Kidney capillary endothelial cell (primary cell): ENCODE measurements around the gene NCOA3.
A peak's percentile ranks its signal among the peaks of the same experiment; 100 is the strongest.
"Not testable (repeated sequence)": the region's sequence is repeated elsewhere in the genome, so short reads cannot be mapped to it uniquely, and the experiment has no call there.

ENCODE experiments used
- DNase-seq: peaks from one replicate; pipeline ENCODE4 v3.0.0-alpha.2; 2018; ENCODE audit warnings: low spot score

Gene NCOA3

GRCh38 chr20:47468290-47469050 is 33.2 kb upstream of the NCOA3 start:
- no peak for DNase-seq

- no peak for DNase-seq
Measured at GRCh38 chr20:47475419-47476044, 26.2 kb upstream of the NCOA3 start.

DNA sequence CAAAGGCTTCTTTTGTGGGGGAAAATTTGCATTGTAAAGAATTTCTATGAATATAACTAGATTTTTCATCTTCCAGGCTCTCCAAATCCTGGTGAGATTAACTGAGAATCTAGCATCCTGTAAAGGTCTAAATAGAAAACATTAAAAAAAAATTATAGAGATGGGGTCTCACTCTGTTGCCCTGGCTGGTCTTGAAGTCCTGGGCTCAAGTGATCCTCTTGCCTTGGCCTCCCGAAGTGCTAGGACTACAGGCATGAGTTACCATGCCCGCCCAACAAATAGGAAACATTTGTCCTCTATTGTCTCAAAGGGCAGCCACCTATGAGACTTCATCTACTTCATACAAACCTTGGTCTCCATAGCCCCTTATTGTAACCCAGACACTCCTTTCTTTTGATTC is 25.2 kb upstream of the NCOA3 start:
- no peak for DNase-seq

DNA sequence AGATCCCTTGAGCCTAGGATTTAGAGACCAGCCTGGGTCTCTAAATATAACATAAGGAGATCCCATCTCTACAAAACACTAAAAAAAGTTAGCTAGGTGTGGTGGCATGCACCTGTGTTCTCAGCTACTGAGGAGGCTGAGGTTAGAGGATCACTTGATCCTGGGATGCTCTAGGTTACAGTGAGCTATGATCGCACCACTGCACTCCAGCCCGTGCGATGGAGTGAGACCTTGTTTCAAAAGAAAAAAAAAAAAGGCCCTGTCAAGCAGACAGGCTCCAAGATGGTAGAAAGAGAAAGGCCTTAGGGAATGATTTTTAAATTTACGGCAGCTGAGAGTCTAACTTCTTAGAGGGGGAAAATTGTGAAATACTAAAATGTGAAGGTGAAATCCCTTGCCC is 22.6 kb upstream of the NCOA3 start:
- no peak for DNase-seq

- DNase-seq = no peak
Measured at GRCh38 chr20:47479506-47479905, 22.2 kb upstream of the NCOA3 start.

DNA sequence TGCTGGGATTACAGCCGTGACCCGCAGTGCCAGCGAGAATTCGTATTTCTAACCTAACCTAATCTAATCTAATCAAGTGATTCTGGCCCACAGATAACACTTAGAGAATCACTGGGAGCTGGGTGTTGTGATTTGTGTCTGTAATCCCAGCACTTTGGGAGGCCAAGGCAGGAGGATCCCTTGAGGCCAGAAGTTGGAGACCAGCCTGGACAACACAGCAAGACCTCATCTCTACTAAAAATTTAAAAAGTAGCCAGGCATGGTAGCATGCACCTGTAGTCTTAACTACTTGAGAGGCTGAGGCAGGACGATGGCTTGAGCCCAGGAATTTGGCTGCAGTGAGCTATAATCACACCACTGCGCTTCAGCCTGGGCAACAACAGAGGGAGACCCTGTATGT is 21.4 kb upstream of the NCOA3 start:
- no peak for DNase-seq

GRCh38 chr20:47480705-47481104 is 21.0 kb upstream of the NCOA3 start:
- no peak for DNase-seq

- no peak for DNase-seq
Measured at GRCh38 chr20:47481330-47482216, 20.1 kb upstream of the NCOA3 start.

- DNase-seq = no peak
Measured at GRCh38 chr20:47482705-47483104, 19.0 kb upstream of the NCOA3 start.

DNA sequence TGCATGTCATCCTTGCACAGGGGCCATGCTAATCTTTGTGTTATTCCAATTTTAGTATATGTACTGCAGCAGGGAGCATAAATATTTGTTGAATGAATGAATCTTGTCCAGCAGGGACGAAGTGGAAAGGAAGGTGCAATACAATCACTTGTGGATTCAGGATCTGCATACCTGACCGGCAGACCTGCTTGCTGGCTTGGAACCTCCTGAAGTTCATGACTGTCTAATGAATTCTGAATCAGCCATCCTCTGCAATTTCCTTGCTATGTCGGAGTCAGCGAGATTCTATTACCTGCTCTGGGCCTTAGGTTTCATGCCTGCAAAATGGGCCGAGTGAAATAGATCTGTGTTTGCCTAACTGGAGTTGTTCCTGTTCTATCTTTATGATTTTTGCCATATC is 17.4 kb upstream of the NCOA3 start:
- no peak for DNase-seq

GRCh38 chr20:47487175-47487917 is 14.3 kb upstream of the NCOA3 start:
- DNase-seq = no peak

DNA sequence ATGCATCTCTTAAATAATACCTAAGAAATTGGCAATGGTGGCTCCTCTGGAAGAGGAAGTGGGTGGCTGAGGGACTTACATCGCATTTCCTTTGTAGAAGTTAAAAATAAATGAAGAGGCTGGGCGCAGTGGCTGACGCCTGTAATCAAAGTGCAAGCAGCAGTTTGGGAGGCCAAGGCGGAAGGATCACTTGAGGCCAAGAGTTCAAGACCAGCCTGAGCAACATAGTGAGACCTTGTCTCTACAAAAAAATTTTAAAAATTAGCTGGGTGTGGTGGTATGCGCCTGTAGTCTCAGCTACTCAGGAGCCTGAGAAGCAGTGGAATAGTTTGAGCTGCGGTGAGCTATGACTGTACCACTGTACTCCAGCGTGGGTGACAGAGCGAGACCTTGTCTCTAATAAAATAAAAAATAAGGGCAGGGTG is 12.2 kb upstream of the NCOA3 start:
- DNase-seq = peak; percentile 8

DNA sequence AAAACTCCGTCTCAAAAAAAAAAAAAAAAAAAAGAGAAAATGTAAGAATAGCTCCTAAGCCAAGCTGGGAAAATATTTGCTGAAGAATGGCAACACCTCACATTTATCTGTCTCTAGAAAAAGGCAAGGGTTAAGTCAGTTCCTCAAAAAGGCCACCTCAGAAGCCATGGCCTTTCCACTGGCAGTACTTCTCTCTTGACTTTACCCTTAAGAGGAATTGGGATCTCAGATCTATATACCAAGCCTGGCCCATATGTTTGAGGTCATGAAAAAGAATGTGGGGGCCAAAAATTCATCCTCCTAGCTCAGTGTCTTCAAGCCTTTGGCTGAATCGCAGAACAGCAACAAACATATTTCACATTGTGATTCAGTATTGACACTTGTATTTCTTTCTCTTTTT is 10.9 kb upstream of the NCOA3 start:
- DNase-seq = no peak

- DNase-seq = no peak
Measured at GRCh38 chr20:47492284-47492683, 9.4 kb upstream of the NCOA3 start.

GRCh38 chr20:47493175-47493962 is 8.3 kb upstream of the NCOA3 start:
- DNase-seq = no peak

DNA sequence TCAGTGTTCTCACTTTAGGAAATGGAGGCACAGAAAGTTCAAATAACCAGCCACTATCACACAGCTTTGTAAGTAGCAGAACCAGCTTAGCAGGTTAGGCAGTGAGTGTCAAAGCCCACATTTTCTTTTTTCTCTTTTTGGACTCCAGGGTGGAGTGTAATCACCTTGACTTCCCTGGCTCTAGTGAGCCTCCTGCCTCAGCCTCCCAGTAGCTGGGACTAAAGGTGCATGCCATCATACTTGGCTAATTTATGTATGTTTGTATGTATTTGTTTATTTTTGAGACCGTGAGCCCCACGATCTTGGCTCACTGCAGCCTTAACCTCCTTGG is 7.8 kb upstream of the NCOA3 start:
- DNase-seq = no peak

GRCh38 chr20:47494606-47495005 is 7.1 kb upstream of the NCOA3 start:
- not testable (repeated sequence) for DNase-seq

- DNase-seq = no peak
Measured at GRCh38 chr20:47496118-47496517, 5.6 kb upstream of the NCOA3 start.

DNA sequence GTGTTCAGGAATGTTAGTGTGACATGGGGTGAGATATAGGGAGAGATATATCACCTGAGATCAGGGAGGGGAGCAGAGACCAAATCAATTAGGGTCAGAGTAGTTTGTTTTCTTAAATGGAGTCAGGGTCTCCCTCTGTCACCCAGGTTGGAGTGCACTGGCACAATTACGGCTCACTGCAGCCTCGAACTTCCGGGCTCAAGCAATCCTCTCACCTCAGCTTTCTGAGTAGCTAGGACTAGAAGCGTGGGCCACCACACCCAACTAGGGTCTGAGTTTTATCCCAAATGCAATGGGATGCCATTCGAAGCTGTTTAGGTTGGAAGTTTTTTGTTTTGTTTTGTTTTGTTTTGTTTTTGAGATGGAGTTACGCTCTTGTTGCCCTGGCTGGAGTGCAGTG is 3.1 kb upstream of the NCOA3 start:
- no peak for DNase-seq

- DNase-seq = no peak
Measured at GRCh38 chr20:47499053-47499452, 2.6 kb upstream of the NCOA3 start.

- not testable (repeated sequence) for DNase-seq
Measured at GRCh38 chr20:47500082-47500481, 1.6 kb upstream of the NCOA3 start.
